PC-9 (cell line): ENCODE data around the gene FOLR1. TPM values are rescaled to one million over a fixed set of nuclear protein-coding genes. Genes with fewer than 3 reads are reported as not detected.

Source experiments
- BruUV-seq: library from RNA; stranded (reverse); fragments of 400-500 nt; replicated peaks from 2 replicates; lab custom pipeline; 2021; lab: Mats Ljungman, UMichigan
- CTCF ChIA-PET: fragments of 300-600 bp; sonication (Branson Sonifier 250); formaldehyde crosslinking; loops from one replicate; lab custom pipeline; 2022; ENCODE audit warnings: antibody characterized with exemption; lab: Charles Lee
- POLR2A ChIA-PET: fragments of 300-600 bp; sonication (Branson Sonifier 250); formaldehyde crosslinking; loops from one replicate; lab custom pipeline; 2022; ENCODE audit warnings: antibody characterized with exemption; ENCODE audit not compliant: unreplicated experiment; lab: Charles Lee
- DNase-seq, 2 experiments: peaks; one replicate each; pipeline versions ENCODE4 v3.0.0 to v3.0.0-alpha.2; 2015 to 2022; ENCODE audit warnings: mixed read lengths in 1 of 2
- H2AFZ ChIP-seq: fragments of 200-600 bp; sonication (generic); 2 replicates; pipeline ENCODE4 v1.8.1; 2017; ENCODE audit warnings: antibody characterized with exemption
- H3F3A ChIP-seq: fragments of 200-600 bp; sonication (generic); 2 replicates; pipeline ENCODE4 v1.8.1; 2017; ENCODE audit warnings: antibody characterized with exemption, mild to moderate bottlenecking, low read depth; ENCODE audit not compliant: insufficient read depth
- H3K27ac ChIP-seq: fragments of 200-600 bp; sonication (generic); 2 replicates; pipeline ENCODE4 v1.6.1; 2016; ENCODE audit warnings: mixed run types
- H3K27me3 ChIP-seq: fragments of 200-600 bp; sonication (generic); 2 replicates; pipeline ENCODE4 v1.6.1; 2016; ENCODE audit warnings: low read depth, mixed run types; ENCODE audit not compliant: insufficient read depth
- H3K36me3 ChIP-seq: fragments of 200-600 bp; sonication (generic); 2 replicates; pipeline ENCODE4 v1.6.1; 2016; ENCODE audit warnings: low read depth, mixed run types
- H3K4me1 ChIP-seq: fragments of 200-600 bp; sonication (generic); replicated peaks from 2 replicates; pipeline ENCODE4 v1.6.1; 2016; ENCODE audit warnings: mixed run types; ENCODE audit not compliant: insufficient read depth
- H3K4me2 ChIP-seq: fragments of 200-600 bp; sonication (generic); 2 replicates; pipeline ENCODE4 v1.6.1; 2017; ENCODE audit warnings: mixed run types
- H3K4me3 ChIP-seq: fragments of 200-600 bp; sonication (generic); 2 replicates; pipeline ENCODE4 v1.6.1; 2016; ENCODE audit warnings: mixed run types
- H3K79me2 ChIP-seq: fragments of 200-600 bp; sonication (generic); 2 replicates; pipeline ENCODE4 v1.6.1; 2017; ENCODE audit warnings: low read depth, mixed run types
- H3K9me2 ChIP-seq: fragments of 200-600 bp; sonication (generic); 2 replicates; pipeline ENCODE4 v1.8.1; 2017; ENCODE audit warnings: mild to moderate bottlenecking; ENCODE audit not compliant: insufficient read depth
- H3K9me3 ChIP-seq: fragments of 200-600 bp; sonication (generic); 2 replicates; pipeline ENCODE4 v1.8.1; 2016; ENCODE audit warnings: low read depth; ENCODE audit not compliant: insufficient read depth
- H4K20me1 ChIP-seq: fragments of 200-600 bp; sonication (generic); 2 replicates; pipeline ENCODE4 v1.8.1; 2017; ENCODE audit not compliant: insufficient read depth
- CTCF ChIP-seq: fragments of 200-600 bp; sonication (generic); conservative IDR thresholded peaks from 2 replicates; pipeline ENCODE4 v1.6.1; 2017; ENCODE audit warnings: mixed run types, antibody characterized with exemption, mild to moderate bottlenecking, moderate library complexity
- EZH2 ChIP-seq: fragments of 200-600 bp; sonication (generic); IDR thresholded peaks from 2 replicates; pipeline ENCODE4 v1.8.0; 2017; ENCODE audit warnings: antibody characterized with exemption, low read depth
- intact Hi-C: fragments of 100-400 bp; cut with micrococcal nuclease; formaldehyde crosslinking; loops from one replicate; pipeline ENCODE4 v1.10.0; 2022; ENCODE audit not compliant: unreplicated experiment
- total RNA-seq: library from RNA; stranded (reverse); gene quantifications from 2 replicates; pipeline ENCODE4 v1.2.3, GENCODE V29; 2021

FOLR1 gene
- total RNA-seq, 1 experiment from 2014 or later = 4.7 TPM

- H3K4me1 ChIP-seq = peaks cover 23% of the 10 kb centered on the region
- no peaks in the 10 kb centered on the region for H3K9me2 ChIP-seq
- POLR2A ChIA-PET = interaction anchor here (0.5 to 1.2 kb wide), 8 partner anchors 17 to 436 kb away, joined by 3 to 8 read pairs (median 4); no protein-coding TSS in a partner anchor
- TF ChIP-seq CTCF (peak; percentile 68; the same call in 1 of the 2 replicates), EZH2 (no peak)
- H3K9me3 ChIP-seq = no peaks in the 10 kb centered on the region
- peak overlapping the region; percentile 89 for H2AFZ ChIP-seq
- peak; percentile 84 to 97 for DNase-seq
- peaks cover 7% of the 10 kb centered on the region; the same call in 1 of the 2 replicates for H3K36me3 ChIP-seq
- H3K4me2 ChIP-seq = peak overlapping the region; percentile 97
- peaks cover 9% of the 10 kb centered on the region for H3F3A ChIP-seq
- H3K79me2 ChIP-seq = peaks cover 30% of the 10 kb centered on the region
- peak overlapping the region; percentile 50 for H3K27ac ChIP-seq
- CTCF ChIA-PET = interaction anchor here (0.6 to 1.2 kb wide), 6 partner anchors 114 to 363 kb away, joined by 3 to 16 read pairs (median 5); no protein-coding TSS in a partner anchor
- H3K27me3 ChIP-seq = no peaks in the 10 kb centered on the region
- H3K4me3 ChIP-seq = peak overlapping the region; percentile 97
- no TSS peak for BruUV-seq
- peaks cover 12% of the 10 kb centered on the region; the same call in 1 of the 2 replicates for H4K20me1 ChIP-seq
- intact Hi-C loops = loop anchor here (1.0 to 5.0 kb wide), 5 partner anchors 40 to 182 kb away; partner anchors contain the start of genes ANAPC15, LRRC51 and NUMA1
Observed at GRCh38 chr11:72222907-72223614, 31.1 kb downstream of the FOLR1 start.

- DNase-seq = peak in 1 of 2 experiments; percentile 81
- Histone ChIP-seq H3K9me2 (no peaks in the 10 kb centered on the region), H3K4me3 (peak overlapping the region; percentile 97), H3K36me3 (peaks cover 11% of the 10 kb centered on the region; the same call in 1 of the 2 replicates), H2AFZ (peak overlapping the region; percentile 86), H3K79me2 (peaks cover 30% of the 10 kb centered on the region), H3F3A (peaks cover 9% of the 10 kb centered on the region), H4K20me1 (peaks cover 12% of the 10 kb centered on the region; the same call in 1 of the 2 replicates), H3K4me1 (peaks cover 23% of the 10 kb centered on the region), H3K27ac (peak overlapping the region; percentile 50), H3K9me3 (no peaks in the 10 kb centered on the region), H3K4me2 (peak overlapping the region; percentile 97), H3K27me3 (no peaks in the 10 kb centered on the region)
- CTCF ChIA-PET = interaction anchor here (0.6 to 1.2 kb wide), 5 partner anchors 41 to 209 kb away, joined by 3 to 6 read pairs (median 5); no protein-coding TSS in a partner anchor
- no TSS peak for BruUV-seq
- TF ChIP-seq CTCF (no peak), EZH2 (no peak)
- intact Hi-C loops = loop anchor here (1.0 to 5.0 kb wide), 5 partner anchors 41 to 183 kb away; partner anchors contain the start of genes ANAPC15, LRRC51 and NUMA1
- POLR2A ChIA-PET = interaction anchor here (0.5 to 1.2 kb wide), 8 partner anchors 17 to 437 kb away, joined by 3 to 8 read pairs (median 4); no protein-coding TSS in a partner anchor
Observed at GRCh38 chr11:72223615-72224563, 31.9 kb downstream of the FOLR1 start.
